GM19238 (cell line): ENCODE results near the gene RBM17.
"Not testable (repeated sequence)": the region's sequence is repeated elsewhere in the genome, so short reads cannot be mapped to it uniquely, and the experiment has no call there.

Experiments used
- DNase-seq: peaks from one replicate; pipeline ENCODE4 v3.0.0; 2011; ENCODE audit warnings: low spot score; ENCODE audit not compliant: insufficient read length

RBM17 gene

DNA sequence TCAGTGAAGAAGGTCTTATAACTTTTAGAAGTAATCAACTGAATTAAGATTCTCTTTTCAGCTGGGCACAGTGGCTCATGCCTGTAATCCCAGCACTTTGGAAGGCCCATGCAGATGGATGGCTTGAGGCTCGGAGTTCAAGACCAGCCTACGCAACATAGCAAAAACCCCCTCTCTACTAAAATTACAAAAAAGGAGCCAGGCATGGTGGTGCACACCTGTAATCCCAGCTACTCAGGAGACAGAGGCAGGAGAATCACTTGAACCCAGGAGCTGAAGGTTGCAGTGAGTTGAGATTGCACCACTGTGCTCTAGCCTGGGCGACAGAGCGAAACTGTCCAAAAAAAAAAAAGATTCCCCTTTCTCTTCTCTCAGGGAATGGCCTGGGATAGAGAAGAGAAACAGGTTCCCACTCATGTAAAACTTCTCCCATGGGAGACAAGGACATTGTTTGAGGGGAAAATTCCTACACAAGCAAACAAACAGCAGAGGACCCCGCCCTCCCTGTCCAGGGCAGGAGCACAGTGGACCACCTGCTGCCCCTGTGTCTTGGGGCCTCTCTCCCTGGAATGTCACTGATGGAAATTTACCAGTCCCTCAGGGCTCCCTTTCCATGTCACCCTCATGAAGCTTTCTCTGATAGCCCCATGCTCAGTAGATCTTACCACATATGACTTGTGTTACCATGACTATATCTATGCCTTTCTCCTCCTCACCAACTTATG is 32.3 kb upstream of the RBM17 start:
- no peak for DNase-seq

GRCh38 chr10:6058682-6059475 is 30.0 kb upstream of the RBM17 start:
- DNase-seq, result no peak

DNA sequence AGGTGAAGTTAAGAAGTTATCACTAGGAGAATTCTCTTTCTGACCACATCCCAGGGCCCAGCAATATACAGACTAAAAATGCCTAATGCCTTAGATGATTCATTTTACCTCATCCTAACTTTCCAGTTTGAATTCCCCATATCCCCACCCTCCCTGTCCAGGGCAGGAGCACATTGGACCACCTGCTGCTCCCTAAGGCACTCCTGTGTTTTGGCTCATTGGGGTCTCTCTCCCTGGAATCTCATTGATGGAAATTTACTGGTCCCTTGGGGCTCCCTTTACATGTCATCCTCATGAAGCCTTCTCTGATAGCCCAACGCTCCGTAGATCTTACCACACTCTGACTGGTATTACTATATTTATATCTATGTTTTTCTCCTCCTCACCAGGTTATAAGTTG is 29.3 kb upstream of the RBM17 start:
- no peak for DNase-seq

DNA sequence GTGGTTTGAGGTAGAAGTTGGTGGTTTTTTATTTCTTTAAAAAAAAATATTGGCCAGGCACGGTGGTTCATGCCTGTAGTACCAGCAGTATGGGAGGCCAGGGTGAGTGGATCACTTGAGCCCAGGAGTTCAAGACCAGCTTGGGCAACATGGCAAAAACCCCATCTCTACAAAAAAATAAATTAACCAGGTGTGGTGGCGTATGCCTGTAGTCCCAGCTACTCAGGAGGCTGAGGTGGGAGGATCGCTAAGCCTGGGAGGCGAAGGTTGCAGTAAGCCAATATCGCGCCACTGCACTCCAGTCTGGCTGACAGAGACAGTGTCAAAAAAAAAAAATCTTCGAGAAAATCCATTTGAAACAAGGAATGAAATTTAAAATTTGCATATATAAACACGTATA is 27.8 kb upstream of the RBM17 start:
- no peak for DNase-seq

- no peak for DNase-seq
Measured at GRCh38 chr10:6062101-6062771, 26.6 kb upstream of the RBM17 start, which contains the start of gene IL2RA. Gene IL2RA, minus strand, starts transcription at chr10:6062367. Its CDS starts 216 bp downstream, at chr10:6062151.

DNA sequence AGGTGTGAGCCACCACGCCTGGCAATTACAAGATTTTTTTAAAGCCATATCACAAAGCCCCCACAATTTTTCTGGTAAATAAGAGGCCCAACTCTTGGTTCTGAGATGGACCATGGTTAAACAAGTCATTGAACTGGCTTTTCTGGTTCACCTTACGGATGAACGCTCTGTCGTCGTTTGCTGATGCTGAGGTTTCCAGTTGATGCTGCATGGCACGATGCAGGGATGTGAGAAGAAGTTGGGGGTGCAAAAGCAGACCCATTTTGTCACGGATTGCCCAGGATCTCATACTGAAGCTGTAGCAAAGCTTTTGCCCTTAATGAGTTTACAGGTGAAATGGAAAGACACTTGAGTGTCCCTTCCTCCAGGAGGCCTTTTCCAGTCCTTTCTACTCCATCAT is 24.7 kb upstream of the RBM17 start:
- DNase-seq, result no peak

DNA sequence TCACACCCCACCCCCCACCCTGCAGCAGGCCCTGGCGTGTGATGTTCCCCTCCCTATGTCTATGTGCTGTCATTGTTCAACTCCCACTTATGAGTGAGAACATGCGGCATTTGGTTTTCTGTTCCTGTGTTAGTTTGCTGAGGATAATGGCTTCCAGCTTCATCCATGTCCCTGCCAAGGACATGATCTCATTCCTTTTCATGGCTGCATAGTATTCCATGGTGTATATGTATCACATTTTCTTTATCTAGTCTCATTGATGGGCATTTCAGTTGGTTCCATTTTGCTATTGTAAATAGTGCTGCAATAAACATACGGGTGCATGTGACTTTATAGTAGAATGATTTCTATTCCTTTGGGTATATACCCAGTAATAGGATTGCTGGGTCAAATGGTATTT is 24.1 kb upstream of the RBM17 start:
- DNase-seq, result not testable (repeated sequence)

DNA sequence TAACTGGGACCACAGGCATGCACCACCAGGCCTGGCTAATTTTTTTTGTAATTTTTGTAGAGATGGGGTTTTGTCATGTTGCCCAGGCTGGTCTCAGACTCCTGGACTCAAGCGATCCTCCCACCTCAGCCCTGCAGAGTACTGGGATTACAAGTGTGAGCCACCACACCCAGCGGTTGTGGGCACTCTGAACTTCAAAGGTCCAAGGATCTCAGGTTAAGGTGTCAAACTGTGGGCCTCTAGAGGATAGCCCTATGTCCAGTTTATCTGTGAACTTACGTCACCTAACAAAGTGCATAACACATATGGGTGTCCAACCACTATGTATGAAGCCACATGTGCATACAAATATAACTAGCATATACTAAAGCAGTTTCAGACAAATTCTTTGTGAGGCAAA is 23.4 kb upstream of the RBM17 start:
- no peak for DNase-seq

- no peak for DNase-seq
Measured at GRCh38 chr10:6065835-6066234, 23.0 kb upstream of the RBM17 start.

DNA sequence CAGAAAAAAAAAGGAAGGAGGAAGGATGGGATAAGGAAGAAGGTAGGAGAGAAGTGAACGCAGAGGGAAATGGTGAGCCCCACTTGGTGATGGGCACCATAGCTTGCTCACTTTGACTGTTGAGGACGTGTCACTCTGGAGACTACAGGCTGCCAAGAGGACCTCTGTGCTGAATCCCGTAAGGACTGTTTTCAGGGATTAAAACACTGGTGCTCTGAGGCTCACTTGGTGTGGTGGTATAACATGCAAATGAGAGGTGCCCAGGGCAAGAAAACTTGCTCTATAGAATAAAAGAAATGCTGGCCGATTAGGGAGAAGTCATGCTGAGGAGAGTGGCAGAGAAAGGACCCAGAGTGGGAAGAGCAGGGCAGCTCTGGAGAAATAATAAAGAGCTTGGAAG is 21.4 kb upstream of the RBM17 start:
- DNase-seq, result no peak

DNA sequence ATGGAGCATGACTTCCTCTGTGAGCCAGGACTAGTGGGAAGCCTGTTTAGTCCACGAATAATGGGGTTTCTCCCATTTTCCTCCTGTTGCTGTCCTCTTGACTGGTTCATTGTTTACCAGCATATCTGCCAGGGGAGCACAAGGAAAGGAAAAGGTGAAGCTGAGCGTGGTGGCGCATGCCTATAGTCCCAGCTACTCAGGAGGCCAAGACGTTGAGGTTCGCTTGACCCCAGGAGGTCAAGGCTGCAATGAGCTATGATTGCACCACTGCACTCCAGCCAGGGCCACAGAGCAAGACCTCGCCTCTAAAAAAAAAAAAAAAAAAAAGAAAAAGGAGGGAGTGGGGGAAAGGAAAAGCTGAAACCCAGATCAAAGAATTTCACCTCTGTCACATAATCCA is 20.8 kb upstream of the RBM17 start:
- no peak for DNase-seq

DNA sequence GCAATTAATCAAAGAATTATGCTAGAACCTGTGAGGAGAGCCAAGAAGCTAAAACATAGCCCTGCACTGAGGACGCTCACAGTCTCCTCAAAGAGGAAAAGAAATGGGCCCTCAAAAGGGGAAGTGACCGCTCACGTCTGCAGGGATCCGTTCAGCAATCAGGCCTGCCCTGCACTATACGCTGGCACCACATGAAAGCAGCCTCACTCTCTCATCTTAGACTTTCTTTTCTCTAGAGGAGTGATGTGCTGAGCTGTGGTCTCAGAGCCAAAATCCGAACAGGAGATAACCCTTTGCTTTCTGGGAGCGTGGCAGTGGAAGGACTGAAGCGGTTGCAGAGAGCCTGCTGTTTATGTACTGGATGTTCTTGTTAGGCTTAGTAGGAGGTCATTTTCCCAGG is 20.4 kb upstream of the RBM17 start:
- DNase-seq, result no peak

- no peak for DNase-seq
Measured at GRCh38 chr10:6069081-6069931, 19.5 kb upstream of the RBM17 start.

GRCh38 chr10:6070660-6071059 is 18.2 kb upstream of the RBM17 start:
- DNase-seq, result no peak

- no peak for DNase-seq
Measured at GRCh38 chr10:6071181-6072175, 17.4 kb upstream of the RBM17 start.

GRCh38 chr10:6072215-6072934 is 16.5 kb upstream of the RBM17 start:
- DNase-seq, result no peak

DNA sequence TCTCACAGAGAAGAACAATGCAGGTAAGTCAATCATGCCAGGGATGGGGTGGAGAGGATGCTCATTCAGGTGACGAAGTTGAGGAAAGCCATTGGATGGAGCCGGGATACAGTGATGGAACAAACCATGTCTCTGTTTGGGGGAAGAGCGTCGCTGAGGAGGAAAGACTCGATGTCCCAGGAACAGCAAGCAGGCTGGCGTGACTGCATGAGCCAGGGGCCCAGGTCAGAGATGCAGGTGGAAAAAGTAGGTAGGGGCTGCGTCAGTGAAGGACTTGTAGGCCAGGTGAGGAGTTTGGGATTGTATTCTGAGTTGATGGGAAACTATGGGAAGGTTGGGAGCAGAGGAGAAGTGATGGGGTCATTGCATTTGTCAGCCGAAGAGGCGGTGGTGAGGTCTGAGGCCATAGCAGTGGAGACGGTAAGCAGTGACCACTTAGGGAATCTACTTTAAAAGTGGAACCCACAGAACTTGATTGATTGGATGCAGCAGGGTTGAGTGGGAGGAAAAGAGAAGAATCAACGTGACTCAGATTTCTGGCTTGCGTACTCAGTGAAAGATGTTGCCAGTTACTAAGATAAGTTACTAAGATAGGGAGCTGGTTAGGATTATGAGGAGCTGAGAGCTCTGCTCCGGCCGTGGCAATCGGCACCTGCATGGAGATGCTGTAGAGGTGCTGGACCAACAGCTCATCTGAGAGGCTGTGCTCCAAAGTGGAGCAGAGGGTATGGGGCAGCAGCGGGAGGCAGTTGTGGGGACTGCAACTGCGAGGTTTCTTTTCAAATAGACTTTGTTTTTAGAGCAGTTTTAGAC is 14.1 kb upstream of the RBM17 start:
- DNase-seq, result no peak

DNA sequence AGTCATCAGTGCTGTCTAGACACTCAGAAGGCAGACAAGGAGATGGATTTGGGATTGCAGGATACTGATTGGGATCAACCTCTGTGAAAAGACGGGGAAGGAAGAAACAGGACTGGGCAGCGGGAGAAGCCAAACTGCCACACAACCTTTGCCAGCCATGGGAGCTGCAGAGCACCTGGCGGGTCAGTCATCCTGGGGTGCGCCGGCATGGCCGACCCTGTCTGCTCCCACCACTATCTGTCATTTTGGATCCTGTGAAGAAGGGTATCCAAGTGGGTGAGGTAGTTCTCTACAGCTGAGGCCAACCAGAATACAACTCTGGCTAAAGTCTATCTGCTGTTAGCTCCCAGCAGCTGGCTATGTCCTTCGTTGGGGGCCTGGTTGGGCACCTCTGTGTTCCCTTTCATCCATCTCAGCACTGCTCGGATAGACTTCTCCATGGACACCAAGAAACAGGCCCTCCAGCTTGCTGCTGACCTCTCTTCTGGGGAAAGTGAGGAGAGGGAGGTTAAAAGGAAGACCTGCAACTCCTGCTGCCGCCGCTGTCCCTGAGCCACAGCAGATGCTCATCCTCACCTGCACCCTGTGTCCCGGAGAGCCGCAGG is 11.7 kb upstream of the RBM17 start:
- no peak for DNase-seq
